Stimulated activated CD4-positive, alpha-beta T cell treated with anti-CD3 and anti-CD28 coated beads, TNF-alpha, amount 100 ng/mL, for 24 hours (primary cell): Measurements from ENCODE around the gene NSFL1C.

ENCODE experiments used
- DNase-seq, 3 experiments: peaks; one replicate each; pipeline ENCODE4 v3.0.0-alpha.2; 2020; ENCODE audit warnings: low read depth in 3 of 3

The NSFL1C gene

DNA sequence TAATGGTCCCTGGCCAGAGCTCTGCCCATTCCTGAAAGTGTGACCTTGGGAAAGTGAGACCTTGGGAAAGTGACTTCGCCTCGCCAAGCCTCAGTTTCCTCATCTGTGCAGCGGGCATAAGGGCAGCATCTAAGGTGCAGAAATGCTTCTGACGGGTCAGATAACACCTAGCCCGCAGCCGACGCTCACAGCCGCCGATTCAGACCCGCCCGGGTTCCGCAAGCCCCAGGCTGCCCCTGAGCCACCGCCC, 74.3 kb downstream of the NSFL1C start:
- no peak for DNase-seq
